ENCODE data around the gene C14orf132.

C14orf132 gene

GRCh38 chr14:96091149-96091693 lies 52.1 kb downstream of the C14orf132 start:
- H3K36me3 Mint-ChIP-seq (ENCODE audit: low read depth) = no peaks in the 10 kb centered on the region
- H3K27ac Mint-ChIP-seq = no peak overlapping the region
- H3K4me3 Mint-ChIP-seq = no peak overlapping the region
- no peaks in the 10 kb centered on the region for H3K4me1 Mint-ChIP-seq (ENCODE audit: low read depth)
- DNase-seq = no peak
- no peaks in the 10 kb centered on the region for H3K27me3 Mint-ChIP-seq
- H3K9me3 Mint-ChIP-seq = no peaks in the 10 kb centered on the region

GRCh38 chr14:96091941-96092411 lies 52.8 kb downstream of the C14orf132 start:
- Mint-ChIP-seq H3K27me3 (no peaks in the 10 kb centered on the region), H3K4me1 (ENCODE audit: low read depth) (no peaks in the 10 kb centered on the region), H3K27ac (no peak overlapping the region), H3K36me3 (ENCODE audit: low read depth) (no peaks in the 10 kb centered on the region), H3K4me3 (no peak overlapping the region), H3K9me3 (no peaks in the 10 kb centered on the region)
- no peak for DNase-seq

GRCh38 chr14:96092936-96093335 lies 53.8 kb downstream of the C14orf132 start:
- Mint-ChIP-seq H3K9me3 (no peaks in the 10 kb centered on the region), H3K4me1 (ENCODE audit: low read depth) (no peaks in the 10 kb centered on the region), H3K4me3 (no peak overlapping the region), H3K27me3 (peaks cover 6% of the 10 kb centered on the region), H3K36me3 (ENCODE audit: low read depth) (no peaks in the 10 kb centered on the region), H3K27ac (no peak overlapping the region)
- DNase-seq = no peak

GRCh38 chr14:96094211-96094610 lies 55.0 kb downstream of the C14orf132 start:
- Mint-ChIP-seq H3K27me3 (peaks cover 7% of the 10 kb centered on the region), H3K36me3 (ENCODE audit: low read depth) (no peaks in the 10 kb centered on the region), H3K27ac (no peak overlapping the region), H3K4me1 (ENCODE audit: low read depth) (no peaks in the 10 kb centered on the region), H3K4me3 (no peak overlapping the region), H3K9me3 (no peaks in the 10 kb centered on the region)
- DNase-seq = no peak

- no peak overlapping the region for H3K27ac Mint-ChIP-seq
- peaks cover 7% of the 10 kb centered on the region for H3K27me3 Mint-ChIP-seq
- no peaks in the 10 kb centered on the region for H3K9me3 Mint-ChIP-seq
- H3K36me3 Mint-ChIP-seq (ENCODE audit: low read depth) = no peaks in the 10 kb centered on the region
- no peaks in the 10 kb centered on the region for H3K4me1 Mint-ChIP-seq (ENCODE audit: low read depth)
- no peak for DNase-seq
- no peak overlapping the region for H3K4me3 Mint-ChIP-seq
Measured at GRCh38 chr14:96094656-96095055, 55.5 kb downstream of the C14orf132 start.

GRCh38 chr14:96095058-96095457 lies 55.9 kb downstream of the C14orf132 start:
- H3K9me3 Mint-ChIP-seq = no peaks in the 10 kb centered on the region
- DNase-seq = no peak
- H3K27ac Mint-ChIP-seq = no peak overlapping the region
- peaks cover 7% of the 10 kb centered on the region for H3K27me3 Mint-ChIP-seq
- no peaks in the 10 kb centered on the region for H3K4me1 Mint-ChIP-seq (ENCODE audit: low read depth)
- no peaks in the 10 kb centered on the region for H3K36me3 Mint-ChIP-seq (ENCODE audit: low read depth)
- H3K4me3 Mint-ChIP-seq = no peak overlapping the region

GRCh38 chr14:96095581-96096476 lies 56.7 kb downstream of the C14orf132 start:
- Mint-ChIP-seq H3K27ac (no peak overlapping the region), H3K9me3 (no peaks in the 10 kb centered on the region), H3K4me3 (no peak overlapping the region), H3K27me3 (peaks cover 7% of the 10 kb centered on the region), H3K4me1 (ENCODE audit: low read depth) (peaks cover 3% of the 10 kb centered on the region), H3K36me3 (ENCODE audit: low read depth) (no peaks in the 10 kb centered on the region)
- peak; percentile 13 for DNase-seq

GRCh38 chr14:96096639-96097610 lies 57.8 kb downstream of the C14orf132 start:
- peaks cover 7% of the 10 kb centered on the region for H3K27me3 Mint-ChIP-seq
- no peaks in the 10 kb centered on the region for H3K9me3 Mint-ChIP-seq
- H3K27ac Mint-ChIP-seq = no peak overlapping the region
- H3K4me3 Mint-ChIP-seq = no peak overlapping the region
- DNase-seq = peak; percentile 11
- H3K36me3 Mint-ChIP-seq (ENCODE audit: low read depth) = no peaks in the 10 kb centered on the region
- H3K4me1 Mint-ChIP-seq (ENCODE audit: low read depth) = peaks cover 3% of the 10 kb centered on the region

- Mint-ChIP-seq H3K4me1 (ENCODE audit: low read depth) (peaks cover 3% of the 10 kb centered on the region), H3K36me3 (ENCODE audit: low read depth) (no peaks in the 10 kb centered on the region), H3K27me3 (peaks cover 7% of the 10 kb centered on the region), H3K27ac (no peak overlapping the region), H3K9me3 (no peaks in the 10 kb centered on the region), H3K4me3 (no peak overlapping the region)
- DNase-seq = no peak
Measured at GRCh38 chr14:96097752-96098151, 58.6 kb downstream of the C14orf132 start.

- H3K27me3 Mint-ChIP-seq = peaks cover 7% of the 10 kb centered on the region
- H3K9me3 Mint-ChIP-seq = no peaks in the 10 kb centered on the region
- no peak overlapping the region for H3K27ac Mint-ChIP-seq
- DNase-seq = no peak
- no peak overlapping the region for H3K4me3 Mint-ChIP-seq
- no peaks in the 10 kb centered on the region for H3K36me3 Mint-ChIP-seq (ENCODE audit: low read depth)
- peaks cover 3% of the 10 kb centered on the region for H3K4me1 Mint-ChIP-seq (ENCODE audit: low read depth)
Measured at GRCh38 chr14:96098309-96098998, 59.3 kb downstream of the C14orf132 start.

- no peaks in the 10 kb centered on the region for H3K36me3 Mint-ChIP-seq (ENCODE audit: low read depth)
- no peak for DNase-seq
Measured at GRCh38 chr14:96098999-96099335, 59.8 kb downstream of the C14orf132 start.

GRCh38 chr14:96100161-96101064 lies 61.3 kb downstream of the C14orf132 start:
- peak; percentile 70 for DNase-seq
- Mint-ChIP-seq H3K27ac (no peak overlapping the region), H3K36me3 (ENCODE audit: low read depth) (no peaks in the 10 kb centered on the region), H3K4me3 (no peak overlapping the region), H3K4me1 (ENCODE audit: low read depth) (peaks cover 3% of the 10 kb centered on the region), H3K9me3 (no peaks in the 10 kb centered on the region), H3K27me3 (peaks cover 7% of the 10 kb centered on the region)

More at GRCh38 chr14:96098999-96099335, 59.8 kb downstream of the C14orf132 start:
- H3K27me3 Mint-ChIP-seq = peaks cover 7% of the 10 kb centered on the region
- peaks cover 3% of the 10 kb centered on the region for H3K4me1 Mint-ChIP-seq (ENCODE audit: low read depth)
- H3K9me3 Mint-ChIP-seq = no peaks in the 10 kb centered on the region
- H3K27ac Mint-ChIP-seq = no peak overlapping the region
- H3K4me3 Mint-ChIP-seq = no peak overlapping the region

GRCh38 chr14:96102081-96102856 lies 63.1 kb downstream of the C14orf132 start:
- Mint-ChIP-seq H3K4me1 (ENCODE audit: low read depth) (peaks cover 3% of the 10 kb centered on the region), H3K9me3 (no peaks in the 10 kb centered on the region), H3K27ac (no peak overlapping the region), H3K36me3 (ENCODE audit: low read depth) (no peaks in the 10 kb centered on the region), H3K27me3 (peaks cover 7% of the 10 kb centered on the region), H3K4me3 (no peak overlapping the region)
- DNase-seq = no peak

Data from activated T-cell treated with anti-CD3 and anti-CD28 coated beads, Interleukin-2, amount 50 U/mL, for 24 hours (primary cell).